ENCODE data around the gene UNC80. TPM values are rescaled to one million over a fixed set of nuclear protein-coding genes. Genes with fewer than 3 reads are reported as not detected.
A peak's percentile ranks its signal among the peaks of the same experiment; 100 is the strongest.

UNC80 gene
- total RNA-seq, 1 experiment from 2014 or later: not detected

- ChIA-PET CTCF (no interaction called here), POLR2A (ENCODE audit: unreplicated experiment) (no interaction called here)
- TF ChIP-seq EZH2phosphoT487 (IDR thresholded peaks at IDR 0.05; ENCODE audit: borderline replicate concordance, low read length): no peak
- TF ChIP-seq CTCF (conservative IDR thresholded peaks at IDR 0.05; ENCODE audit: low read depth, low read length): no peak
- no peak for TF ChIP-seq EZH2 (IDR thresholded peaks at IDR 0.05; ENCODE audit: low read length, unreplicated experiment)
- DNase-seq (no peak), ATAC-seq (no peak)
- Histone ChIP-seq H3K27ac (ENCODE audit: low read length) (no peak overlapping the region), H2AFZ (ENCODE audit: low read length) (no peak overlapping the region), H3K9me3 (ENCODE audit: low read length) (no peaks in the 10 kb centered on the region), H3K4me2 (ENCODE audit: low read length) (no peak overlapping the region), H3F3A (ENCODE audit: low read length, unreplicated experiment) (no peaks in the 10 kb centered on the region), H3K9me2 (replicated peaks; ENCODE audit: low read length) (no peaks in the 10 kb centered on the region), H3K4me3 (ENCODE audit: low read length) (no peak overlapping the region), H4K20me1 (ENCODE audit: low read length) (no peaks in the 10 kb centered on the region), H3K36me3 (ENCODE audit: low read depth, low read length) (no peaks in the 10 kb centered on the region), H3K9ac (ENCODE audit: low read length) (no peak overlapping the region), H3K79me2 (ENCODE audit: low read length) (no peaks in the 10 kb centered on the region), H3K4me1 (ENCODE audit: insufficient read depth, low read length) (no peaks in the 10 kb centered on the region), H3K27me3 (ENCODE audit: low read length) (no peaks in the 10 kb centered on the region)
- BruUV-seq (replicated peaks): no TSS peak
- intact Hi-C loops (cut with micrococcal nuclease): no loop called here
Measured at GRCh38 chr2:210034087-210034683, 262.6 kb downstream of the UNC80 start.

GRCh38 chr2:210035679-210036078 lies 264.0 kb downstream of the UNC80 start:
- Histone ChIP-seq H3K4me2 (ENCODE audit: low read length) (no peak overlapping the region), H3K36me3 (ENCODE audit: low read depth, low read length) (no peaks in the 10 kb centered on the region), H3K9ac (ENCODE audit: low read length) (no peak overlapping the region), H3K9me2 (replicated peaks; ENCODE audit: low read length) (no peaks in the 10 kb centered on the region), H3F3A (ENCODE audit: low read length, unreplicated experiment) (no peaks in the 10 kb centered on the region), H3K4me3 (ENCODE audit: low read length) (no peak overlapping the region), H3K4me1 (ENCODE audit: insufficient read depth, low read length) (no peaks in the 10 kb centered on the region), H3K27me3 (ENCODE audit: low read length) (no peaks in the 10 kb centered on the region), H2AFZ (ENCODE audit: low read length) (no peak overlapping the region), H3K79me2 (ENCODE audit: low read length) (no peaks in the 10 kb centered on the region), H3K9me3 (ENCODE audit: low read length) (no peaks in the 10 kb centered on the region), H3K27ac (ENCODE audit: low read length) (no peak overlapping the region), H4K20me1 (ENCODE audit: low read length) (no peaks in the 10 kb centered on the region)
- POLR2A ChIA-PET (ENCODE audit: unreplicated experiment): no interaction called here
- ATAC-seq: peak; percentile 48
- TF ChIP-seq EZH2 (IDR thresholded peaks at IDR 0.05; ENCODE audit: low read length, unreplicated experiment) (no peak), CTCF (conservative IDR thresholded peaks at IDR 0.05; ENCODE audit: low read depth, low read length) (no peak), EZH2phosphoT487 (IDR thresholded peaks at IDR 0.05; ENCODE audit: borderline replicate concordance, low read length) (no peak)
- no TSS peak for BruUV-seq (replicated peaks)
- CTCF ChIA-PET: no interaction called here
- intact Hi-C loops (cut with micrococcal nuclease): no loop called here
- DNase-seq: peak; percentile 33

- no peak overlapping the region for H3K27ac ChIP-seq (ENCODE audit: low read length)
- no peak overlapping the region for H3K9ac ChIP-seq (ENCODE audit: low read length)
- no peak overlapping the region for H2AFZ ChIP-seq (ENCODE audit: low read length)
- no peaks in the 10 kb centered on the region for H3K9me2 ChIP-seq (replicated peaks; ENCODE audit: low read length)
- no peaks in the 10 kb centered on the region for H3K27me3 ChIP-seq (ENCODE audit: low read length)
- ATAC-seq: no peak
- no peak overlapping the region for H3K4me3 ChIP-seq (ENCODE audit: low read length)
- H3K9me3 ChIP-seq (ENCODE audit: low read length): no peaks in the 10 kb centered on the region
- H3K36me3 ChIP-seq (ENCODE audit: low read depth, low read length): no peaks in the 10 kb centered on the region
- intact Hi-C loops (cut with micrococcal nuclease): no loop called here
- no peak overlapping the region for H3K4me2 ChIP-seq (ENCODE audit: low read length)
- no peaks in the 10 kb centered on the region for H3K79me2 ChIP-seq (ENCODE audit: low read length)
- ChIA-PET POLR2A (ENCODE audit: unreplicated experiment) (interaction anchor here (0.6 kb wide), 1 partner anchor 501 kb away, joined by 3 read pairs; no protein-coding TSS in a partner anchor), CTCF (no interaction called here)
- H3K4me1 ChIP-seq (ENCODE audit: insufficient read depth, low read length): no peaks in the 10 kb centered on the region
- BruUV-seq (replicated peaks): no TSS peak
- no peak for DNase-seq
- H3F3A ChIP-seq (ENCODE audit: low read length, unreplicated experiment): no peaks in the 10 kb centered on the region
- TF ChIP-seq CTCF (conservative IDR thresholded peaks at IDR 0.05; ENCODE audit: low read depth, low read length) (no peak), EZH2 (IDR thresholded peaks at IDR 0.05; ENCODE audit: low read length, unreplicated experiment) (no peak), EZH2phosphoT487 (IDR thresholded peaks at IDR 0.05; ENCODE audit: borderline replicate concordance, low read length) (no peak)
- no peaks in the 10 kb centered on the region for H4K20me1 ChIP-seq (ENCODE audit: low read length)
Measured at GRCh38 chr2:210038078-210038477, 266.4 kb downstream of the UNC80 start.
